ENCODE results near the gene CPN1.
"Not testable (repeated sequence)": the region's sequence is repeated elsewhere in the genome, so short reads cannot be mapped to it uniquely, and the experiment has no call there.

Gene CPN1

GRCh38 chr10:100081075-100082001 is at the start of gene CPN1:
Gene CPN1, minus strand, starts transcription at chr10:100081869. Its CDS starts 244 bp downstream, at chr10:100081625.
- DNase-seq (ENCODE audit: low read depth in 2 of 2), result no peak

- no peak for DNase-seq (ENCODE audit: low read depth in 2 of 2)
These were observed 49.2 kb upstream of the CPN1 start for GRCh38 chr10:100130831-100131230.

- no peak for DNase-seq (ENCODE audit: low read depth in 2 of 2)
These were observed 47.8 kb upstream of the CPN1 start for GRCh38 chr10:100129424-100129823.

- DNase-seq (ENCODE audit: low read depth in 2 of 2), result no peak
These were observed 47.3 kb upstream of the CPN1 start for GRCh38 chr10:100128951-100129350.

- DNase-seq (ENCODE audit: low read depth in 2 of 2), result not testable (repeated sequence)
These were observed 43.7 kb upstream of the CPN1 start for GRCh38 chr10:100125335-100125734.

GRCh38 chr10:100124097-100124496 is 42.4 kb upstream of the CPN1 start:
- no peak for DNase-seq (ENCODE audit: low read depth in 2 of 2)

- DNase-seq (ENCODE audit: low read depth in 2 of 2), result no peak
These were observed 41.1 kb upstream of the CPN1 start for GRCh38 chr10:100122780-100123179.

GRCh38 chr10:100120550-100120949 is 38.9 kb upstream of the CPN1 start:
- no peak for DNase-seq (ENCODE audit: low read depth in 2 of 2)

- DNase-seq (ENCODE audit: low read depth in 2 of 2), result no peak
These were observed 38.1 kb upstream of the CPN1 start for GRCh38 chr10:100119726-100120125.

GRCh38 chr10:100114976-100115770 is 33.5 kb upstream of the CPN1 start:
- DNase-seq (ENCODE audit: low read depth in 2 of 2), result no peak

GRCh38 chr10:100114460-100114859 is 32.8 kb upstream of the CPN1 start:
- no peak for DNase-seq (ENCODE audit: low read depth in 2 of 2)

GRCh38 chr10:100109670-100110069 is 28.0 kb upstream of the CPN1 start:
- no peak for DNase-seq (ENCODE audit: low read depth in 2 of 2)

GRCh38 chr10:100106865-100107264 is 25.2 kb upstream of the CPN1 start:
- no peak for DNase-seq (ENCODE audit: low read depth in 2 of 2)

- DNase-seq (ENCODE audit: low read depth in 2 of 2), result no peak
These were observed 22.6 kb upstream of the CPN1 start for GRCh38 chr10:100104300-100104699.

- DNase-seq (ENCODE audit: low read depth in 2 of 2), result no peak
These were observed 21.9 kb upstream of the CPN1 start for GRCh38 chr10:100103581-100103980.

GRCh38 chr10:100101192-100102076 is 19.8 kb upstream of the CPN1 start:
- DNase-seq (ENCODE audit: low read depth in 2 of 2), result no peak

- no peak for DNase-seq (ENCODE audit: low read depth in 2 of 2)
These were observed 19.0 kb upstream of the CPN1 start for GRCh38 chr10:100100651-100101184.

- DNase-seq (ENCODE audit: low read depth in 2 of 2), result no peak
These were observed 7.6 kb upstream of the CPN1 start for GRCh38 chr10:100089241-100089640.

GRCh38 chr10:100086708-100087107 is 5.0 kb upstream of the CPN1 start:
- DNase-seq (ENCODE audit: low read depth in 2 of 2), result not testable (repeated sequence)

- no peak for DNase-seq (ENCODE audit: low read depth in 2 of 2)
These were observed 3.9 kb upstream of the CPN1 start for GRCh38 chr10:100085596-100085995.

- no peak for DNase-seq (ENCODE audit: low read depth in 2 of 2)
These were observed 2.0 kb upstream of the CPN1 start for GRCh38 chr10:100083623-100084022.
